Measurements from ENCODE around the gene CALY. TPM values are rescaled to one million over a fixed set of nuclear protein-coding genes. Genes with fewer than 3 reads are reported as not detected.

CALY gene
- total RNA-seq, 1 donor from 2014 or later, result 19.8 TPM

DNA sequence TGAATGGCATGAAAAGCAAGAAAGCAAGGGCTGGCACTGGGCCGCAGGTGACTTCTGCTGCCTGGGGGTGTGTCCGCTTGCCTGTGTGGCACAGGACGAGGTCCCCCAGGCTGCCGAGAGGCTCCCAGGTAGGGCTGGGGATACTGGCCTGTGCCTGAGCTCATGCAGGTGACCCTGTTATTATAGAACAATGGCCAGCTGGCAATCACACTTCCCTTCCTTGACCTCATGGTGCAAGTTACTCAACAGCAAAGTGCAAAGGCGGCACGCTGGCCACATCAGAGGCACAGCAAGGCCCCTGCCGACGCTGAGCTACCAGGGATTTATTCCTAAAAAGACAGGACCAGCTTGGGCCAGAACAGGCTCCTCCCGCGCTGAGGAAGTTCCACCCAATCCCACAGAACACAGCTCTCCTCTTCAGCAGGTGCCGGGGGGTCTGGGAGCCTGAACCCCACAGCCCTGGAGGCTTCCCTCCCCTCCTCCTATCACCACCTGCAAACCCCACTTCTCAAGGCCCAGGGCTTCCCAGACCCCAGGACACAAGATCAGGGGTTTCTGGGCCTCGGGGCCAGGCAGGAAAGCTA is 58.6 kb downstream of the CALY start:
- Mint-ChIP-seq H3K27ac (ENCODE audit: unreplicated experiment) (peak overlapping the region; percentile 64), H3K4me3 (ENCODE audit: unreplicated experiment) (no peak overlapping the region), H3K27me3 (ENCODE audit: unreplicated experiment) (peaks cover 2% of the 10 kb centered on the region), H3K9me3 (ENCODE audit: unreplicated experiment) (no peaks in the 10 kb centered on the region), H3K36me3 (ENCODE audit: unreplicated experiment) (no peaks in the 10 kb centered on the region), H3K4me1 (ENCODE audit: low read depth, unreplicated experiment) (peaks cover 6% of the 10 kb centered on the region)
- TF ChIP-seq, protein P1, sequence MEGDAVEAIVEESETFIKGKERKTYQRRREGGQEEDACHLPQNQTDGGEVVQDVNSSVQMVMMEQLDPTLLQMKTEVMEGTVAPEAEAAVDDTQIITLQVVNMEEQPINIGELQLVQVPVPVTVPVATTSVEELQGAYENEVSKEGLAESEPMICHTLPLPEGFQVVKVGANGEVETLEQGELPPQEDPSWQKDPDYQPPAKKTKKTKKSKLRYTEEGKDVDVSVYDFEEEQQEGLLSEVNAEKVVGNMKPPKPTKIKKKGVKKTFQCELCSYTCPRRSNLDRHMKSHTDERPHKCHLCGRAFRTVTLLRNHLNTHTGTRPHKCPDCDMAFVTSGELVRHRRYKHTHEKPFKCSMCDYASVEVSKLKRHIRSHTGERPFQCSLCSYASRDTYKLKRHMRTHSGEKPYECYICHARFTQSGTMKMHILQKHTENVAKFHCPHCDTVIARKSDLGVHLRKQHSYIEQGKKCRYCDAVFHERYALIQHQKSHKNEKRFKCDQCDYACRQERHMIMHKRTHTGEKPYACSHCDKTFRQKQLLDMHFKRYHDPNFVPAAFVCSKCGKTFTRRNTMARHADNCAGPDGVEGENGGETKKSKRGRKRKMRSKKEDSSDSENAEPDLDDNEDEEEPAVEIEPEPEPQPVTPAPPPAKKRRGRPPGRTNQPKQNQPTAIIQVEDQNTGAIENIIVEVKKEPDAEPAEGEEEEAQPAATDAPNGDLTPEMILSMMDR (IDR thresholded peaks at IDR 0.05; ENCODE audit: partially characterized antibody, unreplicated experiment), result no peak
- DNase-seq, result no peak

- DNase-seq, result no peak
- TF ChIP-seq, protein P1 (IDR thresholded peaks at IDR 0.05; ENCODE audit: partially characterized antibody, unreplicated experiment), result no peak
- H3K27ac Mint-ChIP-seq (ENCODE audit: unreplicated experiment), result no peak overlapping the region
- H3K36me3 Mint-ChIP-seq (ENCODE audit: unreplicated experiment), result no peaks in the 10 kb centered on the region
- no peaks in the 10 kb centered on the region for H3K9me3 Mint-ChIP-seq (ENCODE audit: unreplicated experiment)
- no peak overlapping the region for H3K4me3 Mint-ChIP-seq (ENCODE audit: unreplicated experiment)
- peaks cover 6% of the 10 kb centered on the region for H3K4me1 Mint-ChIP-seq (ENCODE audit: low read depth, unreplicated experiment)
- peaks cover 2% of the 10 kb centered on the region for H3K27me3 Mint-ChIP-seq (ENCODE audit: unreplicated experiment)
Observed at GRCh38 chr10:133277277-133277992, 59.3 kb downstream of the CALY start.

GRCh38 chr10:133276435-133277201 is 60.1 kb downstream of the CALY start, which contains the start of gene ADAM8:
Gene ADAM8, minus strand, starts transcription at chr10:133276868. Its CDS starts 51 bp downstream, at chr10:133276817.
- peaks cover 2% of the 10 kb centered on the region for H3K27me3 Mint-ChIP-seq (ENCODE audit: unreplicated experiment)
- no peaks in the 10 kb centered on the region for H3K36me3 Mint-ChIP-seq (ENCODE audit: unreplicated experiment)
- H3K27ac Mint-ChIP-seq (ENCODE audit: unreplicated experiment), result no peak within 1 kb of the TSS
- peaks cover 6% of the 10 kb centered on the region for H3K4me1 Mint-ChIP-seq (ENCODE audit: low read depth, unreplicated experiment)
- H3K4me3 Mint-ChIP-seq (ENCODE audit: unreplicated experiment), result no peak within 1 kb of the TSS
- peak; percentile 63 for DNase-seq
- TF ChIP-seq, protein P1 (IDR thresholded peaks at IDR 0.05; ENCODE audit: partially characterized antibody, unreplicated experiment), result no peak
- H3K9me3 Mint-ChIP-seq (ENCODE audit: unreplicated experiment), result no peaks in the 10 kb centered on the region

DNA sequence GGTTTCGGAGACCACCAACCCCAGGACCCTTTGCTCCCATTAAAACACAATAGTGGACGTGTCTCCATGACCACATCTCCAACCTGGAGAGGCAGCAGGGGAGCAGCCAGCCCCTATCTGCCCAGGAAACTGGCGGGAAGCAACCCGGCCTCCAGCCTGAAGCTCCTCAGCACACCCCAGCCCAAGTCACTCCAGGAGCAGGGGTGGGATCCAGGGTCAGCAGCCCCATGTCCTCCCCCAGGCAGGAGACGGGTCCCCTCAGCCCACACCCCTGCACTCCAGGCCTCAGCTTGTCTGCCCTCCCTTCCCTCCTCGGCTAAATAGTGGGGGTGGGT is 60.6 kb downstream of the CALY start:
- peaks cover 6% of the 10 kb centered on the region for H3K4me1 Mint-ChIP-seq (ENCODE audit: low read depth, unreplicated experiment)
- H3K27ac Mint-ChIP-seq (ENCODE audit: unreplicated experiment), result no peak overlapping the region
- TF ChIP-seq, protein P1 (IDR thresholded peaks at IDR 0.05; ENCODE audit: partially characterized antibody, unreplicated experiment), result no peak
- no peak overlapping the region for H3K4me3 Mint-ChIP-seq (ENCODE audit: unreplicated experiment)
- H3K27me3 Mint-ChIP-seq (ENCODE audit: unreplicated experiment), result peaks cover 2% of the 10 kb centered on the region
- no peaks in the 10 kb centered on the region for H3K36me3 Mint-ChIP-seq (ENCODE audit: unreplicated experiment)
- no peaks in the 10 kb centered on the region for H3K9me3 Mint-ChIP-seq (ENCODE audit: unreplicated experiment)
- no peak for DNase-seq
